GM19372 (cell line): Measurements from ENCODE around the gene EVA1C.
"Not testable (repeated sequence)": the region's sequence is repeated elsewhere in the genome, so short reads cannot be mapped to it uniquely, and the experiment has no call there.

ENCODE experiments used
- ATAC-seq: cut with Tn5 transposase; IDR thresholded peaks from one replicate; pipeline ENCODE4 v1.9.1; 2021; ENCODE audit warnings: mild to moderate bottlenecking, low read depth, moderate library complexity; ENCODE audit not compliant: unreplicated experiment

The EVA1C gene

DNA sequence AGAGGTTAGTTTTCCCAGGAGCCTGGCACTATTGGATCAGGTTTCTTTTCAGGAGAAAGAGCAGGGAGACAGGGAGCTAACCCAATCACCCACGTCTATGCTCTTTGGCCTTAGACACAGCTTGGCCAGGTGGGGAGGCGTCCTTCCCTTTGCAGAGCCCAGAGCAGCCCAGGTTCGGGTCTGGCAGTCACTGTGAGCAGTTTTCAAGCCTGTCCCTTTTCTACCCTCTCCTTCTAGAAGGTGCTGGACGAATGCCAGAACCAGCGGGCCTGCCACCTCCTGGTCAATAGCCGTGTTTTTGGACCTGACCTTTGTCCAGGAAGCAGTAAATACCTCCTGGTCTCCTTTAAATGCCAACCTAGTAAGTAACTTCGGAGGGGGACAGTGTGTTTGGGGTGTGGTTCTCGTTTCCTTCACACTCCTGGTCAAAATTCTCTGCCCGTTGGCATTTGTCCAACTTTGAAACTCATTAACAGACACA, 44.9 kb downstream of the EVA1C start:
- ATAC-seq, result no peak

DNA sequence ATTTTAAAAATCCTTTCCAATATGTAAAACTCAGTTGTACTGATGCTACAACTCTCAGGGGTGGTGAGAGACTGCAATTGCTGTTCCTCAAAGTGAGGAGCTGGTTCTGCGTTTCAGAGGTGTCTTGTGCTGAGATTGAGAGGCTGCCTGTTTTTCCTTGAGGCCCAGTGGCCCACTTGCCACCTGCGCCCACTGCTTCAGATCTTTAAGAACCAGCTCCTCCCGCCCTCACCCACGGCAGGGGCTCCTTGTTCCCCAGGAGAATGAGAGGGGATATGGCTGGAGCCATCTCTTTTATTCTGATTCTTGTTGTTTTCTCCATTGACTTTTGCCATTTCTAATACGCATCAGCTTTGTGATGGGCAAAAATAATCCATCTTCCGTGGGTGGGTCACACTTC, 45.5 kb downstream of the EVA1C start:
- ATAC-seq, result no peak

DNA sequence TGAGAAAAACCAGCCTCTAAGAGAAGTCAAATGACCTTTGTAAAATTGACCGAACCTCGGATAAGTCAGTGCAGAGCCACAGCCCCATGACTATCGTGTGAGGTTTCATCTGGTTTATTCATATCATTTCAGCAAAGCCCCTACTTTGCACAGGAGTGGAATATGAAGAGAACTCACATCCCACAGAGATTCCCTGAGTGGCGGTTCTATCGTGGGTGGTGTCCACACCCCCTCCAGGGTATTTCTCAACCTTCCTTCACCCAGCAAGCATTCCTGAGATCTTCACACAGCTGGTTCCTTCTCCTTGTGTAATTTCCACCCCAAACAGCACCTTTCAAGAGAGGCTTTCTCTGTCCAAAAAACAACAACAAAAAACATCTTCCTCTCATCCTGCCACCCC, 47.5 kb downstream of the EVA1C start:
- no peak for ATAC-seq

DNA sequence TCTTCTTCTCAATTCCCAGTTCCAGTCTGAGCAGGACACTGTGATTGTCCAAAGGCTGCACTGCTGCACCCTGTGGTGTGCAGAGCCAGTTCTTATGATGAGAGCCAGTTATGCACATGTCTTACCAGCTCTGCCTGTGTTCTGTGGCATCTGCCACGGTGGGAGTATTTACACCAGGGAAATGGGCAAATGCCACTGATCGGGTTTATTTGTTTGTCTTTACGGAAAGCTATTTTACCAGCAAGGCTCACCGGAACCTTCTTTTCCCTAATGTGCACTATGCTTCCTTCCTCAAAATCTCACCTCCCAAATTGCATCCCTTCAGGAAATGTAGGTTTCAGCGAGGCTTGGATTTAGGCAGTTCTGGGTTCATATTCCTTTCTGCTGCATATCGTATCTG, 49.0 kb downstream of the EVA1C start:
- ATAC-seq, result no peak

DNA sequence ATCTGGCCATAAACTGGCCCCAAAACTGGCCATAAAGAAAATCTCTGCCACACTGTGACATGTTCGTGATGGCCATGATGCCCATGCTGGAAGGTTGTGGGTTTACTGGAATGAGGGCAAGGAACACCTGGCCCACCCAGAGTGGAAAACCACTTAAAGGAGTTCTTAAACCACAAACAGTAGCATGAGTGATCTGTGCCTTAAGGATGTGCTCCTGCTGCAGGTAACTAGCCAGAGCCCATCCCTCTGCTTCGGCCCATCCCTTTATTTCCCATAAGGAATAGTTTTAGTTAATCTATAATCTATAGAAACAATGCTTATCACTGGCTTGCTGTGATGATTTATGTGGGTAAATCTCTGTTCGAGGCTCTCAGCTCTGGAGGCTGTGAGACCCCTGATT, 50.1 kb downstream of the EVA1C start:
- not testable (repeated sequence) for ATAC-seq

DNA sequence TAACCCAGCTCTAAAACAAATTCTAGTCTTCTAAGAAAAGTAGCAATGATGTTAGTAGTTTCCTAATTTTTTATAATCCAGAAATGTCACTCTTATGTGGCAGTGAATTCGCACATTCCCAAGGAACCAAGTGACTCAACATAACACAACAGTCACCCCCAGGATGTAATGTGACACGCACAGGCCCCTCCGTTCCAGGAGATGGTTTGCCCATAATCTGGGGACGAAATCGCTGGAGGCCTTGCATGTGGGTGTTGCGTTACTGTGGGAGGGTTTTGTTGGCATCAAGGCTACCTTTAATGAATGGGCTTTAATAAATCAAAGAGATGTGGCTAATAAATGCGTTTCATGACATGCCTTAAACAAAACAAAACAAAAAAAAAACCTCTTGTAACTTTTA, 50.9 kb downstream of the EVA1C start:
- no peak for ATAC-seq

DNA sequence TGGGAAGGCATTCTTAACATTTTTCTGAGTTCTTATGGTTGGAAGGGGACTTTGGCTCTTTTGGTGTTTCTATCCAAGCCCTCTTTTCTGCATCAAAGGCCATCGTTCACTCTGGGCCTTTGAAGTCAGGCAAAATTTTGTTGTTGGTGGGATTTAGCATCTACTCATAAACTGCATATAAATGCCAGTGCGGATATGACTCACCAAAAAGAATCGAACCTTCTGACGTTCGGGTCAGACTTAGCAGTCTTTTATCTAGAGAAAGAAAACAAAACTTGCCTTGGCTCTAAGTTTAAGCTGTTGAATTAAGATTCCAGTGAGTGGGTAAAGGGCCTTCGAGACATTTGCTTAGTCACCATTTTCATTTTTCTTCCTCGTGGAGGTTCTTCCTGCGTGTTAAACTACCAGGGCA, 51.4 kb downstream of the EVA1C start:
- no peak for ATAC-seq

DNA sequence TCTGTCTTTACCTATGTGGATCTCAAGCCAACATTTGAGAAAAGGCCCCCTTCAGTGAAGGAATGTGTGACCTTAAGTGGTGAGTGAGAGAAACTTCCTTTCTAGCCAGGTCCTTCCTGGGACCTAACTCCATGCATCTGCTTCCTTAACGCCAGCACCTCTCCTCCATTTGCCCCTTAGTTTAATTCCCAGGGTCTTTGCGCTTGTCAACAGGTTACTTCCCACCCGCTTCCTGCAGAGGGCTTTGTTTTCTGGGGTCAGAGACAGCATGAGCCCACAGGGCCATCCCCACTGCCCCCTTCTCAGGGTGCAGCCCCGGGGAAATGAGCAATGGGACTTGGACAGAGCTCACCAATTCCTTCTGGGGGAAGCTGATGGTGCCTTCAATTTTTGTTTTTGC, 54.8 kb downstream of the EVA1C start:
- no peak for ATAC-seq

DNA sequence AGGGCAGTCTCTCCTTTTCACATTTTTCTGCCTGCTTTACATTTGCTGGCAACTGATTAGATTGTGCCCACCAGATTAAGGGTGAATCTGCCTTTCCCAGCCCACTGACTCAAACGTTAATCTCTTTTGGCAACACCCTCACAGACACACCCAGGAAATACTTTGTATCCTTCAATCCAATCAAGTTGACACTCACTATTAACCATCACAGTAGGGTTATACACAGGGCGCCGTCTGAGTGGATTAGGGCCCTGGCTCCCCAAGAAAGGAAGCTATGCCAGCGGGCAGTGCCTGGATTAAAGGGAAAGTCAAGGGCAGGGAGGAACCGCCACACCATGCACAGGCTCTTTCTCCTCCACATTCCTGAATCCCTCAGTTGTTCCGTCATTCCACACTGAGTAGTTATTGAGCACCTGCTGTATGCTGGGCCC, 56.2 kb downstream of the EVA1C start:
- ATAC-seq, result no peak

DNA sequence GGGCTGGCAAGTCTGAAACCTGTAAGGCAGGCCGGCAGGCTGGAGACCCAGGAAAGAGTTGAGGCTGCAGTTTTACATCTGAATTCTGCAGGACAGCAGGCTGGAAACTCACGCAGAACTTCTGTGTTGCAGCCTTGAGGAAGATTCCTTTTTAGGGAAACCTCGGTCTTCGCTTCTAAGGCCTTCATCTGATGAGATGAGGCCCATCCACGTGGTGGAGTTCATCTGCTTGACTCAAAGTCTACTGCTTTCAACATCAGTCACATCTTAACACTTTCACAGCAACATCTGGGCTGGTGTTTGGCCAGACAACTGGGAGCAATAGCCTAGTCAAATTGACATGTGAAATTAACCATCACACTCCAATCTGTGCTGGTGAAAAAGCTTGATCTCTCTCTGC, 57.1 kb downstream of the EVA1C start:
- no peak for ATAC-seq

DNA sequence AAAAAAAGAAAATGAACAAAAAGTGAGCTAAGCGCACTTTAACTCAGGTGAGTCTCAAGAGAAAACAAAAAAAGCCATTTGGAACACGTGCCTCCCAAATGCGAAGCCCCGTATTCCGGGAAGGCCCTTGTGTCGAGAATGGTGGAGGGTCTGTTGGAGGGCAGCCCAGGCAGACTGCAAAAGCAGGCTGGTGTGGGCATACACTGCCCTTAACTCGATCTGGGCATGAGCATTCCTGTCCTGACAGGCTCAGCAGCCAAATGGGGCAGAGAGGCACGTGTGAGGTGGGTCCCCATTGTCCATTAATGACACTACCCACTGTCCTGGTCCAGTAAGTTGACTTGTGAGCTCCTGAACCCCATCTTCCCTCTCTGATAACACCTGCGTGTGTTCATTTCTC, 57.7 kb downstream of the EVA1C start:
- ATAC-seq, result no peak

DNA sequence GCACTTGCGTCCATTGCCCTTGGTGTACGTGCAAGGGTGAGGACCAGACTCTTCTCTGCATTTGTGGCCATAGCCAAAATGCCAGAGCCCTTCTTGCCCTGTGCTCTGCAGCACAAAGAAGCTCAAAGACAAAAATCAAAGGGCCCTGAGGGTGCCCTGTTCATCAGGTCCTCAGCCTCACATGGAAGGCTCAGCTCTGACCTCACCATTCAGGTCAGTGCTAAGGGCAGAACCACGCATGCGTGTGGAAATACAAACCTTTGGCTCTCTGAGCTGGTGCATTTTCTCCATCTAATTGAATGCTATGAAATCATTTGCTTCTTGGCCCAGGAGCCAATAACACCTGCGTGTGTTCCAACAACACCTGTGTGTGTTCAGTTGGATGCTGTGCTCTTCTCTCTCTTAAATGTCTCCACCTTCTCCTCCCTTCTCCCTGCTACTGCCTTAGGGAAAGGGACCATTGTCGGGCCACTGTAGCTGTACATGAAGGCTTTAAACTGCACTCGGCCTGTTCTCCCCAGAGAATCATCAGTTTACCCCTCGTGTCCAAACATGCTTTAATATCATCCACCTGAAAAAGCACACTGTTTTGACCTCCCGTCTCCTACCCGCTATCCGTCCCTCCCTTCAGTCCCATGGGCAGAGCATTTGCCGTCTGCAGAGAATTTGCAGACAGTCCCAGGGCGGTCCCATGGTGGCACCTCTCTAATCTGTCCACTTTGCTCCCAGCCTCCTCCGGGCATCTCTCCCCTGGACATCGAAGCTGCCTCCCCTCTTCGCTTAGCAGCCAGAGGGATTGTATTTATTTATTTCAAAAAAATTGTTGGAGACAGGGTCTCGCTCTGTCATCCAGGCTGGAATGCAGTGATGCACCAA, 60.6 kb downstream of the EVA1C start:
- no peak for ATAC-seq

DNA sequence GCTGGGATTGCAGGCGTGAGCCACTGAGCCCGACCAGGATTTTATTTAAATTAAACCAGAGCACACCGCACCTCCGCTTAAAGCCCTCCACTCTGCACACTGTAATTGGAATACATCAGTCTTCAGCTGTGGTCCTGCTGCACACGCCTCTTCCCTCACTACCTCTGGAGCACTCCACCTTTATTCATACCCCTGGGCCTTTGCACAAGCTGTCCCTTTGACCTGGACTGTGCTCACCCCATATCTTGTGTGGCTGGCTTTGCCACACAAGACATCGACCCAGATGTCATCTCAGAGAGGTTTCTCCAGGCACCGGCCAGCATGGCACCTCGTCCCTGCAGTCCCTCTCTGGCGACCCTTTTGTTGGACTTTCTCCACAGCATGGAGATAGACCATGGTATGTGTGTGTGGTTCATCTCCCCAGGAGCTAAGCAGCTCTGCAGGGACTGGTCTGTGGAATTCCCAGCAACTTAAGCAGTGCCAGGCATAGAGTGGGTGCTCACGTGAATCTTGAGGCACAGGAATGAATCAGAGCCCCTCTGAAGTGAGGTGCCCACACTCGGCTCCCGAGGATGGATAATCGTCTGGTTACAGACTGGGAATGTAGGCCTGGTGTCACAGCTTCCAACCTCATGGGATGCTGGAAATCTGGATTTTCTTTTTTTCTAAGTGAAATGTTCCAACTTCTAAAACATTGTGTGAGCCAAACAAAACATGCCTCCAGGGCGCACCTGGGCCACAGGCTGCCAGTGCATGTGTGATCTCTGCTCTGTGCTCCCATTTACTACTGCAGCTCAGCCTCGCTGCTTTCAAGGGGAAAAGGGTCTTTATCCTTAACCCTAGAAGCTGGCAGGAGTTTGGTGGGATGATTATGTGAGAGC, 61.9 kb downstream of the EVA1C start:
- no peak for ATAC-seq

DNA sequence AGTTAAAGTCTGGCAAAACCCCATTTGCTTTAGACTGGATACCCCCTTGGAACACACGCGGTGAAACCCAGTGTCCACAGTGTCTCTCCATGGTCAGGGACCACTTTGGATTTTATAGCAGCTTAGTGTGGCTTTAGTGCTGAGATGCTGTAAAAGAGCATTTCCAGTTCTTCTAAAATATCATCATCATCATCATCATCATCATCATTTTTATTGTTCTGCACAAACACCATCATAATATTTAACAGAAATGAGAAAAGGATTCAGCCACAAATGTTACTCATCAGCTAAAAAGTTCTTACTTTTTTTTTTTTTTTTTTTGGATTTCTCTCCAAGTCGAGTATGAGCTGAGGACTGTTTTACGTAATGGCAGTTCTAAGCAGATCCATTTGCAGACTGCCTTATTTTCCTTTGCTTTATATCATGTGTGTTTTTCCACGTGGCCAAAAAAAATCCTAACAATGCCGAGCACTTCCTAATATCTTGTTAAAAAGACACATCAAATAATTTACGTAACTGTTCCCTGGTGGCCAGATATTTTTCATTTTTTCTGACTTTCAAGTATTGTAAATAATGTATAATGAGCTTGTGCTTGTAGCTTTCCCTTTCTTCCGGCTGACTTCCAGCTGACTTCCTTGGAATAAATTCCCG, 62.8 kb downstream of the EVA1C start:
- ATAC-seq, result no peak

DNA sequence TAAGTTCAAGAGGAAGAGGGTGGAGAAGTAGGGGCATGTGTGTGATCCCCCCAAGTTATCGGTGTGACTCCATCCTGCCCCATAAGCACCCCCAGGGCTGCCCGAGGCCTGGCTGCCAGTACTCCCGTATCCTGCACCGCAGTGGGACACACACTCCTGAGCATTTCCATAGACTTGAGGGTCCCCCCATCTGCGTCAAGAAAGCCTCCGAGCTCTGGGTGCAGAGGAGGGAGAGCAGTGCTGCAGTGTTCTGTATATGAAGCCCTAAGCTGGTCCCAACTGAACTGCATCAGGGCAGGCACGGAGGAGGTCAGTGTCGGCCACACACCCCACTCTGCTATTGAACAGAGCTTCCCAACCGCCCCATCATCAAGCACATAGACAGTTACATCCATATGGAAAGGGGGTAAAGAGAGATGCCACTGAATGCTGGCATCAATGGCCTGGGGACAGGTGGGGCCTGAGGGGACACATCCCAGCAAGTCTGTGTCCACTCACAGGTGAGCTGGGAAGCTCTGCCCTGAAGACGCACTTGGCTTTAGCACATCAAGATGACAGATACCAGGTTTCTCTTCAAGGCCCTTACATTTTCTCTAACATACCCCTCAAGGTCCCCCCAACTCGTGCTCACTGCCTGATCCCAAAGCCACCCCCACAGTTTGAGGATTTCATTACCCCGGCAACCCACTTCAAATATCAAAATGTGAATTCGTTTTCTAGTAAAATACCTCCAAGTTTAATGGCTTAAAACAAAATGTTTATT, 64.3 kb downstream of the EVA1C start:
- ATAC-seq, result no peak

DNA sequence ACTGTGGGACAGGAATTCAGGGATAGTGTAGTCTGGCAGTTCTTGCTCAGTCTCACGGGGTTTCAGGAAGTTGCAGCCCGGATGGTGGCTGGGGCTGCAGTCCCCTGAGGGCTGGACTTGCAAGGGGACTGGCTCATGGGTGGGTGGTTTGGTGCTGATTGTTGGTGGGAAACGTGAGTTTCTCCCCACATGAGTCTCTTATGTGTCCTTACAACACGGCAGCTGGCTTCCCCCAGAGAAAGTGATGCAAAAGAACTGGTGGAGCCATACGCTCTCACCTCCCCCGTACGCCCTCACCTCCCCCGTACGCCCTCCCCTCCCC, 64.9 kb downstream of the EVA1C start:
- no peak for ATAC-seq

DNA sequence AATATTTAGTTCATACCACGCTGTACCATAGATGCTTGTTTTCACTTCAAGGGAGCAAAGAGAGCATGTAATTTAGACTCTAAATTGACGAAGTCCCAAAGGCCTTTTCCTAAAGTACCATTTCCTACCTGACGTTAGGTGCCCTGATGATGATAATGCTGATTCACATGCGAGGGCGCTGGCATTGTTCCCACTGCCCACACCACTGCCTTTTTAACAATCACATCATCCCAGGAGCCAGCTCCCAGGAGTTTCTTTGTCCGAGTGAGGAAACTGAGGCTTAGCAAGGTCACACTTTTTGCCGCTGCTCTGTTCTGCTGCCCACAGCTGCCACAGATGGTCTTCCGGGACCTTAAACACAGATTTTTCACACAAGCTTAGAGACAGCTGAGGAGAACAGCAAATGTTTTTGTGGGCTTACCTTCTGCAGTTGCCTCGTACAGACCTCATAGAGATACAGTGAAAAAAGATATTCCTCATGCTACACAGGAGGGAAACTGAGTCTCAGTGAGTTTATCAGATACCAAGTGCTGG, 69.4 kb downstream of the EVA1C start:
- ATAC-seq, result no peak

DNA sequence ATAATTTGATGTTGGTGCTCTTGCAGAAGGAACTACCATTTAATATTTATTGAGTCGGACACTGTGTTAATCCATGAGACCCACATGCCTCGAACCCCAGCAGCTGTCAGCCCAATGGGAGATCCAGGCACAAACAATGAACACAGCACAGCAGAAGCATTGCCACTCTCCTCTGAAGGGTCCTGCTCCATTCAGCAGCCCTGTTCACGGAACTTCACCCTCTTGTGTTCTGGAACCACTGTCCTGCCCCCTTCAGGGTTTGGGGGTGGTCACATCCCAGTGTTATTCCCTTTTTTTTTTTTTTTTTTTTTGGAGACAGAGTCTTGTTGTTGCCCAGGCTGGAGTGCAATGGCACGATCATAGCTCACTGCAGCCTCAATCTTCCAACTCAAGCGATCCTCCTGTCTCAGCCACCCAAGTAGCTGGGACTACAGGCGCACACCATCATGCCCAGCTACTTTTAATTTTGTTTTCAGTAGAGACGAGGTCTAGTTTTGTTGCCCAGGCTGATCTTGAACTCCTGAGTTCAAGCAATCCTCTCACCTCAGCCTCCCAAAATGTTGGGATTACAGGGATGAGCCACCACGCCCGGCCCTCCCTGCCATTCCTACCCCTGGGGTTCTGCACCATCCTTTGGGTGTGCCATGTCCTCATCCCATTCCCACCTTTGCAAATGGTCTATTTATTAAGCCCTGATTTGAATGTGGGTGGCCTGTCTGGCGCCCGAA, 70.2 kb downstream of the EVA1C start:
- no peak for ATAC-seq

DNA sequence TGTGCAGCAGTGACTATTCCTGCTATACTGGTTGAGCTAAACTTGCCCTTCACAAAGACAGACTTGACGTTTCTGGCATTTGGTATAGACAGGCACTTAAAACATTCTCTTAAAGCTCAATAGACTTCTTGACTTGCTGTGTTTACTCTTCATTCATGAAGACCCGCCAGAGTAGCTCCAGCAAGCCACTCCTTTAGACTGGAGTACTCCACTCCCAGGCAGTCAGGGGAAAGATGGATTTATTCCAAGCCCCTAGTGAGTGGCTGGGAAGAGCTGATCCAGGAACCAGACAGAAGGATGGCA, 70.7 kb downstream of the EVA1C start:
- ATAC-seq, result no peak
